Liver (tissue), 9 donors: ENCODE data around the gene ATP2B2. TPM values are rescaled to one million over a fixed set of nuclear protein-coding genes. Genes with fewer than 3 reads are reported as not detected.

ENCODE experiments used
- DNase-seq: peaks from one replicate; pipeline ENCODE4 v3.0.0-alpha.2; 2017; ENCODE audit warnings: low spot score
- H3K27ac ChIP-seq, 2 donors: one replicate each; pipeline ENCODE4 v1.7.0; 2013; ENCODE audit warnings: inconsistent platforms in 2 of 2, low read length in 2 of 2, control low read depth in 1 of 2, low read depth in 1 of 2, mild to moderate bottlenecking in 1 of 2
- H3K27me3 ChIP-seq, 4 donors: one replicate each; pipeline versions ENCODE4 v1.6.1 to v1.7.0; 2013; ENCODE audit warnings: low read length in 3 of 4, inconsistent platforms in 1 of 4, mild to moderate bottlenecking in 1 of 4, moderate library complexity in 1 of 4; ENCODE audit not compliant: control insufficient read depth in 4 of 4, insufficient read depth in 4 of 4
- H3K36me3 ChIP-seq, 4 donors: one replicate each; pipeline versions ENCODE4 v1.6.1 to v1.7.0; 2013; ENCODE audit warnings: low read length in 3 of 4, mild to moderate bottlenecking in 3 of 4, low read depth in 1 of 4, moderate library complexity in 1 of 4; ENCODE audit not compliant: control insufficient read depth in 4 of 4, insufficient read depth in 3 of 4
- H3K4me1 ChIP-seq, 4 donors: one replicate each; pipeline versions ENCODE4 v1.6.1 to v1.7.0; 2013; ENCODE audit warnings: low read length in 3 of 4, mild to moderate bottlenecking in 3 of 4, moderate library complexity in 1 of 4; ENCODE audit not compliant: control insufficient read depth in 4 of 4, insufficient read depth in 4 of 4
- H3K4me3 ChIP-seq, 3 donors: one replicate each; pipeline versions ENCODE4 v1.6.1 to v1.7.0; 2013; ENCODE audit warnings: low read length in 3 of 3, control low read depth in 1 of 3, low read depth in 1 of 3, mild to moderate bottlenecking in 1 of 3
- H3K9ac ChIP-seq, 2 donors: one replicate each; pipeline ENCODE4 v1.7.0; 2013; ENCODE audit warnings: low read length in 2 of 2, mild to moderate bottlenecking in 2 of 2, moderate library complexity in 2 of 2, control low read depth in 1 of 2, low read depth in 1 of 2
- H3K9me3 ChIP-seq, 4 donors: one replicate each; pipeline versions ENCODE4 v1.6.1 to v1.7.0; 2013; ENCODE audit warnings: low read length in 3 of 4; ENCODE audit not compliant: control insufficient read depth in 4 of 4
- EGR1 ChIP-seq, 2 donors: IDR thresholded peaks; 2 replicates each; pipeline ENCODE4 v1.6.1; 2016 to 2018; ENCODE audit warnings: antibody characterized with exemption in 2 of 2, low read depth in 2 of 2
- FOXA1 ChIP-seq: IDR thresholded peaks from 2 replicates; pipeline ENCODE4 v1.6.1; 2016; ENCODE audit warnings: antibody characterized with exemption
- FOXA2 ChIP-seq: IDR thresholded peaks from 2 replicates; pipeline ENCODE4 v1.6.1; 2016; ENCODE audit warnings: antibody characterized with exemption
- GABPA ChIP-seq, 2 donors: IDR thresholded peaks in 1 of 2; conservative IDR thresholded peaks in 1 of 2; 2 replicates each; pipeline ENCODE4 v1.6.1; 2016; ENCODE audit warnings: antibody characterized with exemption in 2 of 2, mild to moderate bottlenecking in 1 of 2, moderate library complexity in 1 of 2
- HNF4A ChIP-seq, 2 donors: conservative IDR thresholded peaks; 2 replicates each; pipeline ENCODE4 v1.6.1; 2016; ENCODE audit warnings: antibody characterized with exemption in 2 of 2, mild to moderate bottlenecking in 2 of 2
- HNF4G ChIP-seq: IDR thresholded peaks from 2 replicates; pipeline ENCODE4 v1.6.1; 2016; ENCODE audit warnings: antibody characterized with exemption
- JUND ChIP-seq, 2 donors: IDR thresholded peaks; 2 replicates each; pipeline ENCODE4 v1.6.1; 2016; ENCODE audit warnings: antibody characterized with exemption in 2 of 2
- NR2F2 ChIP-seq: IDR thresholded peaks from 2 replicates; pipeline ENCODE4 v1.6.1; 2016; ENCODE audit warnings: antibody characterized with exemption
- RAD21 ChIP-seq, 2 donors: IDR thresholded peaks; 2 replicates each; pipeline ENCODE4 v1.6.1; 2016; ENCODE audit warnings: antibody characterized with exemption in 2 of 2, mild to moderate bottlenecking in 2 of 2
- RXRA ChIP-seq, 2 donors: IDR thresholded peaks; 2 replicates each; pipeline ENCODE4 v1.6.1; 2017 to 2018; ENCODE audit warnings: antibody characterized with exemption in 2 of 2, mild to moderate bottlenecking in 1 of 2
- SP1 ChIP-seq: IDR thresholded peaks from 2 replicates; pipeline ENCODE4 v1.6.1; 2018; ENCODE audit warnings: antibody characterized with exemption, mild to moderate bottlenecking
- YY1 ChIP-seq: IDR thresholded peaks from 2 replicates; pipeline ENCODE4 v1.6.1; 2016; ENCODE audit warnings: antibody characterized with exemption, mild to moderate bottlenecking
- WGBS: extraction: QIAGEN DNeasy Blood & Tissue Kit; methylation state at CpG from one replicate; pipeline ENCODE4 v1.1.7; 2013; 5-methylcytosine and 5-hydroxymethylcytosine counted together
- polyA plus RNA-seq, 2 donors: library from polyadenylated mRNA; stranded (reverse) in 1 of 2; unstranded in 1 of 2; fragments of 200-250 nt in 1 of 2; fragments of >200 nt in 1 of 2; fragmentation: Nextera tagmentation in 1 of 2; extraction: Ambion mirVana in 1 of 2; gene quantifications; one replicate each; pipeline versions ENCODE4 v1.2.1 to v1.2.3, GENCODE V29; 2013 to 2015
- total RNA-seq, 2 donors: library from RNA; depleted of rRNA; stranded (reverse); fragments of >200 nt; gene quantifications; one replicate each; pipeline ENCODE4 v1.2.3, GENCODE V29; 2014
- TF ChIP-seq, protein P1 (sequence below): IDR thresholded peaks from 2 replicates; pipeline ENCODE4 v1.6.1; 2016; ENCODE audit warnings: antibody characterized with exemption, mild to moderate bottlenecking
- TF ChIP-seq, protein P2 (sequence below): IDR thresholded peaks from 2 replicates; pipeline ENCODE4 v1.6.1; 2016; ENCODE audit warnings: antibody characterized with exemption
- TF ChIP-seq, protein P3 (sequence below): fragments of 150-350 bp; IDR thresholded peaks from 2 replicates; pipeline ENCODE4 v1.5.1; 2017; ENCODE audit warnings: improper control_type of control experiment, low read depth, low read length; ENCODE audit not compliant: missing input control
- TF ChIP-seq, protein P4 (sequence below): IDR thresholded peaks from 2 replicates; pipeline ENCODE4 v1.6.1; 2016; ENCODE audit warnings: antibody characterized with exemption
- donor health status: healthy.
- donor health status: healthy.
- donor health status: healthy.
- donor health status: healthy.
- donor health status: healthy.

Gene ATP2B2
- total and polyA plus RNA-seq, 4 donors, result 10.4 to 27.8 (median 20.7) TPM

DNA sequence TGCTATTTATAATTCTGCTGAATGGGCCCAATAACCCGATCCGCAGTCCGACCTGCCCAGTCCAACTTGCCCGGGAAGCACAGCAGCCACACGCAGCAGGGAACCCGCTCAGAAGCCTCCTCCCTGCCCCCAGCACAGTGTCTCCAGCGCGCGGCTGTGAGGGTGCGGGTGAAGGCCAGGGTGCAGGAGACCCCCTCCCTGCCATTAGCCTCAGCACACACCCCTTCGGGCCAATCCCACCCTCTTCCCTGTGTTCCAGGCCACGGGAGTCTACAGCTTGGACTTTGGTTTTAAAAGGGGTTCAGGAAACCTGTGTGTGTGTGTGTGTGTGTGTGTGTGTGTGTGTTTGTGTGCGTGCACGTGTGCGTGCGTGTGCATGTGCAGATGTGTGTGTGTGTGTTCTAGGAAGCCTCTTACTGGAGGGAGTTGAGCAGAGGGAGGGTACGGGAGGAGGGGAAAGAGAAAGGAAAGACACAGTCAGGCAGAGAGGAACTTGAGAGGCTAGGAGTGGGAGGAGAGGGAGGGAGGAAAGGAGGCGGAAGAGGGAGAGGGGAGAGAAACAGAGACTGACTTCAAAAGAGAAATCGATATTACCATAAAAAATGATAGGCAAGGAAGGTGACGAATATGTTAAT is 34.2 kb downstream of the ATP2B2 start:
- whole genome bisulfite sequencing, result 26% methylated on average over 20 of the region's 20 CpGs
- Histone ChIP-seq H3K4me1 (peaks cover 5 to 26% (median 18%) of the 10 kb centered on the region in 4 donors), H3K9me3 (no peaks in the 10 kb centered on the region), H3K9ac (no peak overlapping the region), H3K4me3 (no peak overlapping the region), H3K27ac (peak overlapping the region; percentile 19 to 44), H3K36me3 (no peaks in the 10 kb centered on the region), H3K27me3 (no peaks in the 10 kb centered on the region)
- TF ChIP-seq RXRA (IDR thresholded peaks at IDR 0.05) (no peak), SP1 (peak; percentile 18), RAD21 (IDR thresholded peaks at IDR 0.05) (peak in 1 of 2 donors; percentile 22)
- DNase-seq, result peak; percentile 48

DNA sequence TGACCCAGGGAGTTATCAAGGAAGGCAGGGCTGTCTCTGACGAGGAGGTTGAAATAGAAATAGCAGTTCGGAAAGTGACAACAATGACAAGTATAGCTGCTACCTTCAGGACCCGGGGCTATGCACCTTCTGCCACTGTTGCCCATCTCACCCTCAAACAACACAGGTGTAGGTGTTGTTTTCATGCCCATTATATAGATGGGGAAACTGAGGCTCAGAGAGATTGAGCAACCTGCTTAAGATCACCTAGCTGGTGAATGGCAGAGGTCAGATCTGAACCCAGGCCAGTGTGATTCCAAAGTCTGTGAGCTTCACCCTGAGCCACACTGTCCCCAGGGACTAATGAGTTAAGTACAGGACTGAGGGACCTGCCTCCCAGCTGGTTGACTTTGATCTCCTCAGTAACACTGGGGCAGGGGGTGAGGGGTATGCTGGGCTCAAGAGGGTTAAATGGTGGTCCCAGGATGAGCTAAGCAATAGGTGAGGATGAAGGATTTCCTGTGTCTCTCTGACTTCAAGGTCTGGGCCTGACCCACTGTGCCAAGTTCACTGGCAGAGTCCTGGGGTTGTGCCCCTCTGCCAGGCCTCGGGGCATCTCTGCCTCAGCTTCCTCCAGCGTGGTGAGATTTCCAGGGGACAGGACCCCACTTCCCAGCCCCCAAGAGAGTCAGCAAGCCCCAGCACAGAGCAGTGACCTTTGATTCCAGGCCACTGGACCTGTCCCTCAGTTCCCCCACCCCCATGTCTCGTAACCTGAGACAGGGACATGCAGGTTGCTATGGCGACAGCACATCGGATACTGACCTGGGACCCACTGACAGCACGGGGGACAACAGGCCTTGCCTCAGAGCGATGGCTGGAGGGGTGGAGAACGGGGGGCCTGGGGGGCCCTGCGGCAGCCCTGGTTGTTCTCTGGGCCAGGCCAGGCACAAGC is 35.0 kb downstream of the ATP2B2 start:
- Histone ChIP-seq H3K9ac (no peak overlapping the region), H3K4me3 (no peak overlapping the region), H3K27ac (peak overlapping the region; percentile 19 to 44), H3K4me1 (peaks cover 5 to 26% (median 17%) of the 10 kb centered on the region in 4 donors), H3K9me3 (no peaks in the 10 kb centered on the region), H3K27me3 (no peaks in the 10 kb centered on the region), H3K36me3 (no peaks in the 10 kb centered on the region)
- no peak for TF ChIP-seq JUND (IDR thresholded peaks at IDR 0.05)
- TF ChIP-seq FOXA1, result no peak
- TF ChIP-seq HNF4G, result peak; percentile 62
- no peak for TF ChIP-seq GABPA (IDR thresholded peaks at IDR 0.05 in 1 of 2, conservative IDR thresholded peaks at IDR 0.05 in 1 of 2)
- TF ChIP-seq, protein P1, sequence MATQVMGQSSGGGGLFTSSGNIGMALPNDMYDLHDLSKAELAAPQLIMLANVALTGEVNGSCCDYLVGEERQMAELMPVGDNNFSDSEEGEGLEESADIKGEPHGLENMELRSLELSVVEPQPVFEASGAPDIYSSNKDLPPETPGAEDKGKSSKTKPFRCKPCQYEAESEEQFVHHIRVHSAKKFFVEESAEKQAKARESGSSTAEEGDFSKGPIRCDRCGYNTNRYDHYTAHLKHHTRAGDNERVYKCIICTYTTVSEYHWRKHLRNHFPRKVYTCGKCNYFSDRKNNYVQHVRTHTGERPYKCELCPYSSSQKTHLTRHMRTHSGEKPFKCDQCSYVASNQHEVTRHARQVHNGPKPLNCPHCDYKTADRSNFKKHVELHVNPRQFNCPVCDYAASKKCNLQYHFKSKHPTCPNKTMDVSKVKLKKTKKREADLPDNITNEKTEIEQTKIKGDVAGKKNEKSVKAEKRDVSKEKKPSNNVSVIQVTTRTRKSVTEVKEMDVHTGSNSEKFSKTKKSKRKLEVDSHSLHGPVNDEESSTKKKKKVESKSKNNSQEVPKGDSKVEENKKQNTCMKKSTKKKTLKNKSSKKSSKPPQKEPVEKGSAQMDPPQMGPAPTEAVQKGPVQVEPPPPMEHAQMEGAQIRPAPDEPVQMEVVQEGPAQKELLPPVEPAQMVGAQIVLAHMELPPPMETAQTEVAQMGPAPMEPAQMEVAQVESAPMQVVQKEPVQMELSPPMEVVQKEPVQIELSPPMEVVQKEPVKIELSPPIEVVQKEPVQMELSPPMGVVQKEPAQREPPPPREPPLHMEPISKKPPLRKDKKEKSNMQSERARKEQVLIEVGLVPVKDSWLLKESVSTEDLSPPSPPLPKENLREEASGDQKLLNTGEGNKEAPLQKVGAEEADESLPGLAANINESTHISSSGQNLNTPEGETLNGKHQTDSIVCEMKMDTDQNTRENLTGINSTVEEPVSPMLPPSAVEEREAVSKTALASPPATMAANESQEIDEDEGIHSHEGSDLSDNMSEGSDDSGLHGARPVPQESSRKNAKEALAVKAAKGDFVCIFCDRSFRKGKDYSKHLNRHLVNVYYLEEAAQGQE, result peak; percentile 24
- TF ChIP-seq HNF4A (conservative IDR thresholded peaks at IDR 0.05), result peak; percentile 85 to 88
- TF ChIP-seq RXRA (IDR thresholded peaks at IDR 0.05), result peak; percentile 22 to 68
- DNase-seq, result peak; percentile 70
- 44% methylated on average over 12 of the region's 12 CpGs for whole genome bisulfite sequencing

DNA sequence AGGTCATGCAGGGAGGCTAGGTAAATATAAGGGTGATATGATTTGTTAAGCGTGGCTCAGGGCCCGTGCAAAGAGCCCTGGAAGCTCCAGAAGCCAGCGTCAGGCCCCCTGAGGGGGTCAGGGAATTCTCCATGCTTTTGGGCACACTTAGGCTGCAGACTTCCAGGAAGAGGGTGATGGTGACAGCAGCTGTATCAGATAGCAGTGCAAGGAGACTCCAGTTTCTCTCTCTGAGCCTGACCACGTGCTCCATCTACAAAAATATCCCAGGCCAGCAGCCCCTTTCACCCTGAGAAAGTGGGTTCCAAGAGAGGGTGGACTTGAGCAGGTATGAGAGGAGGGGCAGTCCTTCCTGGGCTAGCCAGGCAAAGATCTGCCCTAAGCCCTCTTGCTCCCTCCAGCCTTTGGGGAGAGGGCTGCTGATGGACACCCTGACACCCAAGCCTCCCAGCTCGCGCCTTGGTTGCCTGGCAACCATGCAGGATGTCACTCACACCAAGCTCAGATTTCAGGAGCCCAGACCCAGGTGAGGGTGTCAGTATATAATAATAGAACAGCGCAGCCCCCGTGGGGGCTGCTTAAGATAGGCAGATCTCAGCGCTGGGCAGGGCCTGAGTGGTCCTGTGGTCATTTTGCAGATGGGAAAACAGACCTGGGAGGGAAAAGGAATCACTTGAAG is 35.8 kb downstream of the ATP2B2 start:
- no peak overlapping the region for H3K27ac ChIP-seq
- no peak overlapping the region for H3K4me3 ChIP-seq
- DNase-seq, result no peak
- H3K36me3 ChIP-seq, result no peaks in the 10 kb centered on the region
- H3K9me3 ChIP-seq, result no peaks in the 10 kb centered on the region
- H3K27me3 ChIP-seq, result no peaks in the 10 kb centered on the region
- WGBS, result 62% methylated on average over 9 of the region's 9 CpGs
- no peak overlapping the region for H3K9ac ChIP-seq
- peaks cover 5 to 26% (median 16%) of the 10 kb centered on the region in 4 donors for H3K4me1 ChIP-seq
- TF ChIP-seq YY1 (no peak), FOXA2 (no peak), JUND (IDR thresholded peaks at IDR 0.05) (no peak), HNF4A (conservative IDR thresholded peaks at IDR 0.05) (no peak), HNF4G (no peak), EGR1 (IDR thresholded peaks at IDR 0.05; ENCODE audit: low read depth in 2 of 2) (no peak), RXRA (IDR thresholded peaks at IDR 0.05) (no peak), SP1 (no peak), NR2F2 (no peak), RAD21 (IDR thresholded peaks at IDR 0.05) (no peak), FOXA1 (no peak)
- TF ChIP-seq, protein P2, sequence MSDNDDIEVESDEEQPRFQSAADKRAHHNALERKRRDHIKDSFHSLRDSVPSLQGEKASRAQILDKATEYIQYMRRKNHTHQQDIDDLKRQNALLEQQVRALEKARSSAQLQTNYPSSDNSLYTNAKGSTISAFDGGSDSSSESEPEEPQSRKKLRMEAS, result no peak
- TF ChIP-seq, protein P3, sequence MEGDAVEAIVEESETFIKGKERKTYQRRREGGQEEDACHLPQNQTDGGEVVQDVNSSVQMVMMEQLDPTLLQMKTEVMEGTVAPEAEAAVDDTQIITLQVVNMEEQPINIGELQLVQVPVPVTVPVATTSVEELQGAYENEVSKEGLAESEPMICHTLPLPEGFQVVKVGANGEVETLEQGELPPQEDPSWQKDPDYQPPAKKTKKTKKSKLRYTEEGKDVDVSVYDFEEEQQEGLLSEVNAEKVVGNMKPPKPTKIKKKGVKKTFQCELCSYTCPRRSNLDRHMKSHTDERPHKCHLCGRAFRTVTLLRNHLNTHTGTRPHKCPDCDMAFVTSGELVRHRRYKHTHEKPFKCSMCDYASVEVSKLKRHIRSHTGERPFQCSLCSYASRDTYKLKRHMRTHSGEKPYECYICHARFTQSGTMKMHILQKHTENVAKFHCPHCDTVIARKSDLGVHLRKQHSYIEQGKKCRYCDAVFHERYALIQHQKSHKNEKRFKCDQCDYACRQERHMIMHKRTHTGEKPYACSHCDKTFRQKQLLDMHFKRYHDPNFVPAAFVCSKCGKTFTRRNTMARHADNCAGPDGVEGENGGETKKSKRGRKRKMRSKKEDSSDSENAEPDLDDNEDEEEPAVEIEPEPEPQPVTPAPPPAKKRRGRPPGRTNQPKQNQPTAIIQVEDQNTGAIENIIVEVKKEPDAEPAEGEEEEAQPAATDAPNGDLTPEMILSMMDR, result no peak
- TF ChIP-seq, protein P4, sequence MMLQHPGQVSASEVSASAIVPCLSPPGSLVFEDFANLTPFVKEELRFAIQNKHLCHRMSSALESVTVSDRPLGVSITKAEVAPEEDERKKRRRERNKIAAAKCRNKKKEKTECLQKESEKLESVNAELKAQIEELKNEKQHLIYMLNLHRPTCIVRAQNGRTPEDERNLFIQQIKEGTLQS, result no peak
